Embryonic facial prominence (tissue), 1 donor: Measurements from ENCODE around the gene SPOP.

ENCODE experiments used
- DNase-seq: peaks from one replicate; pipeline ENCODE4 v3.0.0-alpha.2; 2016; ENCODE audit errors: extremely low spot score

Gene SPOP

DNA sequence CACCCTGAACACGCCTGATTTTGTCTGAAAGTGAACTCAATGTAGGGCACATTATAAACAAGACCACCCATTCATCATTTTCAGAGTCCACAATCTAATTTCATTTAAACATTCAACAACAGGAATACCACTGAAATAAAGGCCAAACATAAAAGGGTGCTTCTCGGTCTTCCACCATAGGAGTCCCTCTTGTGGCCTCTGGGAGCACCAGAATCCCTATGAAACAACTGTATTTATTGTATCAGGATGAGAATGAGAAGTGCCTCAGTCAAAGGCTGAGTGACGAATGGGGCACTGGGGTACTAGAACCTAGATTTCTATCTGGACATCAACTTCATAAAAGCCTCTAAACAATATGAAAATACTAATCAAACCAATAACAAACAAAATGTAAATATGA, 61.8 kb downstream of the SPOP start:
- DNase-seq = no peak

DNA sequence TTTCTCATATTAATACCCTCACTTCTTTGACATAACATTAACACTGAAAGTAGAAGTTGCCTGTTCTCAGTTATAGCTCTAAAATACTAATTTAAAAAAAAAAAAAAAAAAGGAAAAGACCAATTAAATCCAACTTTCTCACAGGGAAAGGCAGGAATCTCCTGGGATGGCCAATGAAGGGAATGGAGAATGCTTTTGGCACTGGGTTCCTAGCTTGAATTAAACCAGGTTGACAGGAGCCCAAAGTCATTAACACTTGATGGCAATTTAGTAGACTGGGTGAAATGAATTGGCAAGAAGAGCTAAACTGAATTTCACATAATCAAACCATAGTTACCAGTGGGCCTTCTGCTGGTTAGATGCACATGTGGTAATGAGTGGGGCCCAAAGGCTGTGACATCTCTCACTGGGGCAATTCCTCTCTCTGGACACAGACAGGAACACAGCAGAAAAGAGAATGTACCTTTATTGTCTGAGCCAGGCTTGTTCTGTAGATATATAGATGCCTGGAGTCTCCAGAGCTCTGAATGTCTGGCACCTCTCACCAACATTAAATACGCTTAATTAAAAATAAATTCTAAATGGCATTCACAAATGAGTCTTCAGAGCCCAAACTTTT, 64.6 kb downstream of the SPOP start:
- DNase-seq = no peak

DNA sequence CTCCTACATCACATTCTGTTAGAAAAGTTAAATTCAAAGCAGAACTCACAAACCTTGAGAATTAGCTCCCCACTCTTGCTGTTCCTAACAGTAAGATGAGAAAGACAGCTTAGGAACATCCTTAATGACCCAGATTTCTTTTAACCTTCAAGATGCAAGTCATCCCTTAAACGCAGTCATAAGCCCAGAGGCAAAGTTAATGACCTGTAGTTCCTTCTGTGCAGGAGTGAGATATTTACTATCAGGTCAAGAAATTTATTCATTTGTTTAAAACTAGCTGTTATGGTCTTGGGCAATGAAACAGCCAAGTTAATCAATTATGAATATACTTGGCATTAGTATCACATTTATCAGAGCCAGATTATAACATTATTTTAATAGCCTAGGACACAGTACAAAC, 65.2 kb downstream of the SPOP start:
- DNase-seq = no peak

DNA sequence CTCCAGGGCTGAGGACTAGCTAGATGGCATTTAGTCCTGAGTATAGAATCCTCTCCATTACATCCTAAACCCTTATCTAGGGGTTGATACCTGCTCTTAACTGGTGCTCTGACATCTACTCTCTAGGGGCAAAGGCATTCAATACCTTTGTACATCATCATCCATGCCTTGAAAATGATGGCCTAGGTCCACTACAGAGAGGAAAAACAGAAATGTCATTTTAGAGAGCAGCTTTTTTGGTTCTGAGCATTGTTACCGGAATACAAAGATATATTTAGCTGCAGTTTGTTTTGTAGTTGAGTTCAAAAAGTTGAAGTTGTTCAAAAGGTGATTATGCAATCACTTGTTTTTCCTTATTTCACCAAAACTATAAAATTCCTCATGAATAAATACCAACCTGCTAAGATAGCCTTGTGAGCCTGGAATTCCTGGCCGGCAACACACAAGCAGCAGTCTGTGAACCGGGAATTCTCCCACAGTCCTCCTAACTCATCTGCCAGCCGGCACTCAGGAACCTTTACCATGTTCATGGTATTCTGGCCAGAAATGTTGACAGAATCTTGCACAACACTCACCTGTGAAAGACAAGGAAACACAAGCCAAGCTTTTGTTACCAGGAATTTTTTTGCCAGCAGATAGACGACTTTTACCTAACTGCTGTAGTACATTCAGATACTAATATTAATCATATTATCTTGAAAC, 66.9 kb downstream of the SPOP start:
- no peak for DNase-seq

DNA sequence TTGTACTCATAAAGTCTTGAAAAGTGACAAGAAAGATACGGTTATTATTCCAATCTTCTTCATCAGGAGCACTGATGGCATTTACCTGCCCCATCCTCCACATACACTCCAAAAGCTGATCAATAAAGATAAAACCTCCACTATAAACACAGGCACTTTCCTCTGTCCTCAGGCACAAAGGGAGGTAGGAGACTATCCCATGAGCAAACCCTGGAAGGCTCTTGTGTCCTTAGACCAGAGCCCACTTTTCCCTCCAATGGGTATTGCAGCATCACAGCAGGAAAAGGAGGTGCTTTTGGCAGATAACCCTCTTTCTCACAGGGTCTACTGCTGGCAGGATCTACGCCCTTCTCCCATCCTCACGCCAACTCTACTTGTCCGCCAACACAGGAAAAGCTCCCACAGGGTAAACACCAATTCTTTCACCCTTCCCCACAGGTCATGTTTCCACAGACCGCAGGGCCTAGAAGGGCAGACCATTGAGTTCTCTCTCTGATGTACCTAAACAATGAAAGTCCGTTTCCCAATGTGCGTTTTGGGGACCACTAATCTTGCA, 73.5 kb downstream of the SPOP start:
- no peak for DNase-seq

DNA sequence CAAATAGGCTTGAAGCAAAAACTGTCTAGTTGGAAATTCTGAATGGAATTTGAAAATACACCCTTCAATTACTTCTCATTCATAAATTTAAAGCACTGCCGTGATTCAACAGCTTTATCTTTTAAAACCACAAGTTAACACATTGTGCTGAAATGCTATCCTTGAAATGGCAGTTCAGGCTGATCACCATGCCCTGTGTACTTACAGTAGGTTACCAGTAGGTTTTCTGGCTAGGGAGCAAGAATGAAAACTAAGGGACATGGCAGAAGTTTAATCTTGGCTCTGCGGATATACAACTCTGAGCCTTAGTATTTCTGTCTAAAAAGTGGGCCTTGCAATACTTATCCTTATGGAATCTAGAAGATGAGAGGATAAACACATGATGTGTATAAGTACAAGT, 74.2 kb downstream of the SPOP start:
- no peak for DNase-seq

DNA sequence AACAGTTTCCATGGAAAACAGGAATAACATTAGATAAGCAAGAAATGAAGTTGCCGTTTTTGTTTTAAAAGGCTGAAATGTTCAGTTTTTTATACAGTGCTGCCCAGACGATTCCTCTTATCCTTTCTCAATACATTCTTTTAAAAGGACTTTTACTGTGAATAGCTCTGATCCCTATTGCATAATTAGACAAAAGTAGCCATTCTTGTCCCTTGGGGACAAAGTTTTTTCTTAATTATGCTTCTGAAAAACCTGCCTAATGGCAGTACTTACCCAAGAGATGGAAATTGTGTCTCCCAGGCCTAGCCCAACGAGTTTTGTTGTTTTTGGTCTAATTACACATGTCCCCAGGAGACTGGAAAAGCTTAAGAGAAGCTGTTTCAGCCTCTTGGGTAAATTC, 74.7 kb downstream of the SPOP start:
- DNase-seq = no peak

DNA sequence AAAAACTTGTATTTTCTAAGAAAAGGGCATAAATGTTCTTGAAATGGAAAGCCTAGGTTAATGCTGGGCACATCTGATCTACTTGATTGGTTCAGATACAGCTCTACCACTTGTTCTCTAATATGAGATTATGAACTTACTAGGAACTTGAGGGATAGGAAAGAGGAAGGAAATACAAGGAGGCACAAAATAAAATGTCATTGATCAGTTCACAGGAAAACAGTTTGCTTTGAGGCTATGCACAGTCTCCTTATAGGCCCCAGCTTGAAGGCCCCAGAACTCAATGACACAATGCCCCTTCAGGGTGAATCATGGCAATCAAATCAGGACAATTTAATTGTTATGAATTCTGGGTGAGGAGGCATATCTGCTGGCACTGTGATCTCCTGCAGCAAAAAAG, 75.1 kb downstream of the SPOP start:
- DNase-seq = no peak

DNA sequence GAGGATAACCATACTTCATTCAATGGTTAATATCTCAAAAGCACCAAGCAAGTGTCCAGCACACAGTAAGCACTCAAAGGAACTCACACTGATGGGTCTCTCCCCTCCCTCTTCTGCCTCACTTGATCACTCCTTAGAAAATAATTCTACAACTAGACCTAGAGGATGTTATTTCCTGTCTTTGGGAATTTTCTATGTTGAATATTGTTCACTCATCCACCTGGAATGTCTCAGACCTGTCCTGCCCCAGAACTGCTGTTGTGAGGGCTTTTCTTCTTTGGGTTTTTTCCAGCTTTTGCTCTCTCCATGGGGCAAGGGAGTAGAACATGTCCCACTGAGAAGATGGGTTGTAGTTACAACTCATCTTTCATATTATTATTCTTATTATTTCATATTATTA, 76.9 kb downstream of the SPOP start:
- DNase-seq = no peak

DNA sequence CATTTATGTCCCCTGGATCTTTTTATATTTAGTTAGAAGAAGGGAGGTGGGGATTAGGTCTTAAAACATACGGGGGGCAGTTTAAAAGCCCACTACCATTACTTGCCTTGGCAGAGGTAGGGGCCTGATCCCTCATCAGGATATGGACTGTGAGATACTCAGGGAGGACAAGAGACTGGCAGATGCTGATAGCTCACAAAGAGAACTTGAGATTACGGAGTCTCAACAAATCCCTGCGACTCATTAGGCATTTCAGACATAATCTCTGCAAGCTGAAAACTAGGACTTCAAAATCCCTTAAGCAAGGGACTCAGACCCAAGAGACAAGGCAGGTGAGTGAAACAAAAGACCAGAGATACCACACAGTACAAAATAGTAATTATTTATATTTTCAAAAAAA, 79.0 kb downstream of the SPOP start:
- DNase-seq = no peak

DNA sequence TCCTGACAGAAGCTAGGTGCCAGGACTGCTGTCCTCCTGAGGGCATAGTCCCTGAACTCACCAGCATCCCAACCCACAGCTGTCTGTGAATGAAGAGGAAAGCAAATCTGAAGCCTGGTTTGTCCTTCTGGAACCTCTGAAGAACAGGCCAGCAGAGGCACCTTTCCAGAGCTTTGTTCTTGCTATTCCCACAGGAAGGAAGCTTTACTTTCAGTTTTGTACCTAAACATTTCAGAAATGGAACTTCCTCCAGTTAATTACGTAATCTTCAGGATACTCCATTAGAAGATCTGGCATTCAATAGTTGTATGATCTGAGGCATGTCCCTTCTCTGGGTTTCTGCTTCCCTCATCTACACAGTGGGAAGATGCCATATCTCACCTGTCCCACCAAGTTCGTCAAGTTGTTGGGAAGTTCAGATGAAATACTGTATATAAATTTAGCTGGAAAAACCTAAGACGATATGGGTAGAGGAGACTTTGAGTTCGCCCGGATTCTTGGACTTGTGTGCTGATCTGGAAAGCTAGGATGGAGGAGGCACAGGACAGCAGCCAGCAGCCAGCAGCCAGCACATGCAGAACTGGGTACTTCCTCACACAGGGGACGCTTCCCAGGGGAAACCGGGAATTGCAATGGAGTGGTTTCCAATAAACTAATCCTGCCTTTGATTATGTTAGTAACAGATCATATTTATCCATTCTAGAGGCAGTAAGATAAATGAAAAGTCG, 79.8 kb downstream of the SPOP start:
- no peak for DNase-seq

DNA sequence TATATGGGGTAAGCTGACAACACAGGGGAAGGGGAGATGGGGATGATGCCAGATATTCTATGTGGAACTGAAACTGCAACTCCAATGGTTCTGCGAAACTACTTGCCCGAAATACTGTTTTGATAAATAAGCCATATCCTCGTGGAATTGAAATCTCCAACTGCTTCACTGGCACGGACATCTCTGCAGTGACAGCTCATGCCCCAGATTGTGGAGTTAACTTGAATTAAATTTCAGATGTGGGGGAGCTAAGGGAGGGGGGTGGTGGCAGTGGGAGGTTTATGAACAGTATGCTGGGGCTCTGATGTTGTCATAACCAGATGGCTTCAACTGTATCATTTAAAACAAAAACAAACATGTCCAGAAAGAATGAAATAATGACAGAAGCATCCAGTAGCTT, 80.5 kb downstream of the SPOP start:
- no peak for DNase-seq

DNA sequence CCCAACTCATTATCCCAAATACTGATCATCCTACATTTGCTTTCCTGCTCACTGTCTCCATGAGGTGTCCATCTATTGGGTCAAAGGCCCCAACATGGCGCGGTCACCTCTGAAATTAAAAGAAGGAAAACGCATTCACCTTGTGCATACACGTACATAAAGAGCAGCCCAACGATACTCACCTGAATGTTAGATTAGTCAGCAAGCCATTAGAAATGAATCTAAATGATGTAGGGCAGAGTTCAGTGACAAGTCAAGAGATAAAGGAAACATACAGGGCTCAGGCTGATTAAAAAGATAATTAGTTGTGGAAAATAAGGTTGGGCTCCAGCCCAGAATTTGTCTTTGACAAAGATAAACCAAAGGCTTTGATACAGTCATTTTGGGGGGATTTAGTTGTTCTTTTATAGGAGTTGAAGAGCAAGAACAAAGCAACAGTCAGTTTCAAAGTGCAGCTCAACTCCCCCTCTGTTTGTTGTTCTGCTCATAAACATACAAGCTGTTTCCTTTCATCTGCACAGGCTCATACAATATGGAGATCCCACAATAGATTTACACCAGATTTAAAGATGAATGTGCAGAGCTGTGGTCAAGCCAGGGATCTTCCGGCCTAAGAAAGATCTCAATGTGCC, 81.2 kb downstream of the SPOP start:
- no peak for DNase-seq

DNA sequence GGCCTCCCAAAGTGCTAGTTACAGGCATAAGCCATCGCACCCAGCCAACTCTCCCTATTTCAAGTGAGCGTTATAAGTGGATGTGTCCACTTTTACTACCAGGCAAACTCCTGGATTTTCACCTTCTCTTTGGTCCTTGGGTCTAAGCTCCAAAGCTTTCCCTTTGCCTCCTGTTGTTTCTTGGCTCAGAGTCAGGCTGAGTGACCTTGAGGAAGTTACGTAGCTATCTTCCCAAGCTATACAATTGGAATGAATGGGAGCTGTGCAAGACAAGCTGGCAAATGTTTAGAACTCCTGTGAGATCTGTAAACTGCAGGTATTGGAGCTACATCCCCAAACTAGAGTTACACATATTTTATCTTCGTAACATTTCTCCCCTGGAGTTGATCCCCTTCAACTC, 81.9 kb downstream of the SPOP start:
- no peak for DNase-seq

DNA sequence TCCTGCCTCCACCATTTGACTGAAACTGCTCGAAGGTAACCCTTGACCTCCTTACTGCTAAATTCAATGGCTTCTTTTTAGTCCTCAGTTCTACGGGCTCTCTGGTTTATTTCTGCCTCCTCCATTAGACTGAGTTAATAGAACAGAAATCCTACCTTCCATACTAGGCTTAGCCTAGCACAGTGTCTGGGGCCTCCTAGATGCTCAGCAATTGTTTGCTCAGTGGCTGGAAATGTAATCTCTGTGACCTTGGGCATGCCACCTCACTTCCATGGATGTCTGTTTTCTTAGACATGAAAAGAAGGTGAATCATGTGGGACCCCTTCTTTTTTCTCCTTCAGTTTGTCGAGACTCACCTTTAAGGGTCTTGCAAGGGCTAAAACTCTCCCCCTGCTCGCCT, 82.6 kb downstream of the SPOP start:
- no peak for DNase-seq

DNA sequence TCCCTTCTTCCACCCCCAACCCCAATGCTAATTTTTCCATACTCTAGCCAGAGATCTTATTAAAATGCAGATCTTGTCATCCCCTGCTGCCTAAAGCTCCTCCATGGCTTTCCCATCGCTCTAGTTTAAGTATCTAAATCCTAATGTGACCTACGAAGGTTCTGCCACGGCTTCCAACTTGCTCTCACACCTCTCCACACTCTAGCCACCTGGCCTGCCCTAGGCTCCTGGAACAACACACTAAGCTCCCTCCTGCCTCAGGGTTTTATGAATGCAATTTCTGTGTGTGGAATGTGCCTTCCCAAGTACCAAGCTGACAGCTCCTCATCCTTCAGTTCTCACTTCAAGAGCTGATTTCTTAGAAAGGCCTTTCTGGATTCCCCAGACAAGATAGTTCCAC, 85.6 kb downstream of the SPOP start:
- no peak for DNase-seq

DNA sequence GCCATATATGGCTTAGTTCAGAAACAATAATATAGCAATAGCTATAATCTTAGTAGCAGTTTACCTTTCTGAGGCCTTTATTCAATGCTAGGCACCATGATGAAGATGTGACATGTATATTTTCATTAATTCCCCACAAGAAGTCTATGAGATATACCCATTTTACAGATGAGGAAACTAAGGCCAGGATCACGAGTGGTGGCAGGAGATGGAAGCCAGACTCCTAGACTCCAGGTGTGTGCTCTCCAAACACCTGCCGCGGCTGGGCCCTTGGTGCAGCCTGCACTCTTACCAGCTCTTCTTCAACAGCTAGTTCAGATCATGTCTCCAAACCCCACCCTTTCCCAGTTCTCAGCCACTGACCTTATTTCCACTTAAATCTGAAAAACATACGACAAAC, 87.0 kb downstream of the SPOP start:
- no peak for DNase-seq

DNA sequence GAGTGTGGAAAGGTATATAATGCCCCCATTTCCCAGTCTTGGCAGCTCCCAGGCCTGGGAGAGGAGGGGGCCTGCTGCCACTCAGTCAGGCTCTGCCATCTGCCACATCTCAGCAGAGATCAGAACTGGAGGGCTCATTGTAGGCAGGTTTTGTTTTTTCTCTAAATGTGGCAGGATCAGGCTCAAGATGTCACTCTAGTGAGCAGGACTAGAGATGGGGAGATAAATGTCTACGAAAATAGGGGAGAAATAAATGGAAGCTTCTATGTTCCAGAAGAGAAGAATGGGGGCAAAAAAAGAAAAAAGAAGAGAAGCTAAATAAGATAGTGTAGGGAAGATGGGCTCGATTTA, 88.3 kb downstream of the SPOP start:
- DNase-seq = no peak

DNA sequence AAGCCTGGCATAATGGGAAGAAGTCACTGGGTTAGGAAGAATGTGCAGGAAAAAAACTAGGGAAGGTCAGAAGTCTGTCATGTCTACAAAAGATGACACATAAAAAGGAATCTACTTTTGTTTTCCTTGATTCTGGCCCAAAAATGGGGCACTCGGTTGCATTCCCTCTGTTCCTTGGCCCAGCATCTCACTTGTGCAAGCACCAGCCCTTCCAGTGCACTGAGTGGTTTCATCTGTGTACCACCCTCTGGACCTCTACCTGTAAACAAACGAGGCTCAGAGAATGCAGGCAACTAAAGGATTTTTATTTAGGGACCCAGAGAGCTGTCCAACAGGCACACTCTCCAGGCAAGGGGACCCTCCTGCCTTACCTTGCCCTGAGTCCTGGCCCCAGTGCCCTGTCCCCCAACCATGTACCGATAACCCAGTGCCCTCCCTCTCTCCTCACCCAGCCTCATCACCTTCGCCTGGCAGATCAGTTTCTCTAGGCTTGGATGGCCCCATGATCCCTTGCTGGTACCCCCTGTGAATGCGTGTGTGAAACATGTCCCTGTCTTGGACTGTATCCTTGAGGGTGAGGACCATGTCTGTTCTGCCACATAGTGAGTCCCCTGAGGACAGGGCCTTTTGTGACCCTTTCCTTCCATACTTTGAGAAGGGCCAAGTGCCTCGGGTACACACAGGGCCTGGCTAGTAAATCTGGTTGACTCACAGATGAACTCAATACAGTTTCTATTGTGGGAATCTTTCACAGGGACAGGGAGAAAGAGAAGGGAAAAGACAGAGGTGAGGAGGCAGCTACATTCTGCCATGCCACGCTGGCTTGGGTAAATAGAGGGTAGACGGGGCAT, 88.9 kb downstream of the SPOP start:
- DNase-seq = no peak

DNA sequence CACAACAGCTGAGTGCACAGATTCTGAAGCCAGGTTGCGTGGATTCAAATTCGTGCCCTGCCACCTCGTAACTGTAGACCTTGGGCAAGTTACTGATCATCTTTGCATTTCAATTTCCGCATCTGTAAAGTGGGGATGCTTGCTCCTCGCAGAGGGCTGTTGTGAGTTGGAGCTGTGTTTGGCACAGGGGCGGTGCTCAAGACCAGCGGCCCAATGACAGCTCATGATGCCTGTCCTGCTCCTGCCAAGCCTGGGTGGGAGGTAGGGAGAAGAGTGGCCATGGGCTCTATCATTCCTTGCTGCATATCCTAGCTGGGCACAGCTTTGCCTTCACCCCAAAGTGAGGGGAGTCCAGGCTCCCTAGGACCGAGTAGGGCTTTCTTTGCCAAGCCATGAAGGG, 89.6 kb downstream of the SPOP start:
- DNase-seq = no peak

DNA sequence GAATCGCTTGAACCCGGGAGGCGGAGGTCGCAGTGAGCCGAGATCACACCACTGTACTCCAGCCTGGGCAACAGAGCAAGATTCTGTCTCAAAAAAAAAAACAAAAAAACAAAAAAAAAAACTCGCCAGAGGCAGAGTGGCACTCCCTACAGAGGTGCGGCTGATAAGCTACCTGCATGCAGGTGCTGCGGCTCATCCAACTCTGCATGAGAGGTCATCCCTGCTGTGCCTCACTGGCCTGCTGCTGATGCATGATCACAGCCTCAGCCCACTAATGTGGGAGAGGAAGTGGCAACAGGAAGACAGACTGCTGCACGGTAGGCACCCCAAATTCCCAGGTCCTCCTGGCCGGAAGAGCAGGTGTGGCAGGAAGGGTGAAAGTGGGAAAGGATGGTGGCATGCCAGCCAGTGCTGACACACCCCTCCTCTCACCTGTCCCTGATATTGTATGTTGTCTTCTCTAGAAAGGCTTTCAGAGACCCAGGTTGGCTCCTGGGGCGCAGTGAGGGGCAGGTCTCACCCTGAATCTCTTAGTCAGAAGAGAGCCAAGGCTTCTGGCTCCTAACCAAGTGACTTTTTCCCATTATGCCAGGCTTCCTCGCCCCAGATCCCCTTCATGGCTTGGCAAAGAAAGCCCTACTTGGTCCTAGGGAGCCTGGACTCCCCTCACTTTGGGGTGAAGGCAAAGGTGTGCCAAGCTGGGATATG, 90.4 kb downstream of the SPOP start:
- DNase-seq = no peak
